Liver (tissue), 9 donors: ENCODE data around the gene MTX1. TPM values are rescaled to one million over a fixed set of nuclear protein-coding genes. Genes with fewer than 3 reads are reported as not detected.
A peak's percentile ranks its signal among the peaks of the same experiment; 100 is the strongest.

ENCODE experiments used
- DNase-seq: peaks from one replicate; pipeline ENCODE4 v3.0.0-alpha.2; 2017; ENCODE audit warnings: low spot score
- H3K27ac ChIP-seq, 2 donors: one replicate each; pipeline ENCODE4 v1.7.0; 2013; ENCODE audit warnings: inconsistent platforms in 2 of 2, low read length in 2 of 2, control low read depth in 1 of 2, low read depth in 1 of 2, mild to moderate bottlenecking in 1 of 2
- H3K27me3 ChIP-seq, 4 donors: one replicate each; pipeline versions ENCODE4 v1.6.1 to v1.7.0; 2013; ENCODE audit warnings: low read length in 3 of 4, inconsistent platforms in 1 of 4, mild to moderate bottlenecking in 1 of 4, moderate library complexity in 1 of 4; ENCODE audit not compliant: control insufficient read depth in 4 of 4, insufficient read depth in 4 of 4
- H3K36me3 ChIP-seq, 4 donors: one replicate each; pipeline versions ENCODE4 v1.6.1 to v1.7.0; 2013; ENCODE audit warnings: low read length in 3 of 4, mild to moderate bottlenecking in 3 of 4, low read depth in 1 of 4, moderate library complexity in 1 of 4; ENCODE audit not compliant: control insufficient read depth in 4 of 4, insufficient read depth in 3 of 4
- H3K4me1 ChIP-seq, 4 donors: one replicate each; pipeline versions ENCODE4 v1.6.1 to v1.7.0; 2013; ENCODE audit warnings: low read length in 3 of 4, mild to moderate bottlenecking in 3 of 4, moderate library complexity in 1 of 4; ENCODE audit not compliant: control insufficient read depth in 4 of 4, insufficient read depth in 4 of 4
- H3K4me3 ChIP-seq, 3 donors: one replicate each; pipeline versions ENCODE4 v1.6.1 to v1.7.0; 2013; ENCODE audit warnings: low read length in 3 of 3, control low read depth in 1 of 3, low read depth in 1 of 3, mild to moderate bottlenecking in 1 of 3
- H3K9ac ChIP-seq, 2 donors: one replicate each; pipeline ENCODE4 v1.7.0; 2013; ENCODE audit warnings: low read length in 2 of 2, mild to moderate bottlenecking in 2 of 2, moderate library complexity in 2 of 2, control low read depth in 1 of 2, low read depth in 1 of 2
- H3K9me3 ChIP-seq, 4 donors: one replicate each; pipeline versions ENCODE4 v1.6.1 to v1.7.0; 2013; ENCODE audit warnings: low read length in 3 of 4; ENCODE audit not compliant: control insufficient read depth in 4 of 4
- ATF3 ChIP-seq: IDR thresholded peaks from 2 replicates; pipeline ENCODE4 v1.6.1; 2016; ENCODE audit warnings: antibody characterized with exemption
- CTCF ChIP-seq: fragments of 150-350 bp; IDR thresholded peaks from 2 replicates; pipeline ENCODE4 v1.5.1; 2017; ENCODE audit warnings: improper control_type of control experiment, low read depth, low read length; ENCODE audit not compliant: missing input control
- EGR1 ChIP-seq, 2 donors: IDR thresholded peaks; 2 replicates each; pipeline ENCODE4 v1.6.1; 2016 to 2018; ENCODE audit warnings: antibody characterized with exemption in 2 of 2, low read depth in 2 of 2
- FOXA1 ChIP-seq: IDR thresholded peaks from 2 replicates; pipeline ENCODE4 v1.6.1; 2016; ENCODE audit warnings: antibody characterized with exemption
- FOXA2 ChIP-seq: IDR thresholded peaks from 2 replicates; pipeline ENCODE4 v1.6.1; 2016; ENCODE audit warnings: antibody characterized with exemption
- GABPA ChIP-seq, 2 donors: IDR thresholded peaks in 1 of 2; conservative IDR thresholded peaks in 1 of 2; 2 replicates each; pipeline ENCODE4 v1.6.1; 2016; ENCODE audit warnings: antibody characterized with exemption in 2 of 2, mild to moderate bottlenecking in 1 of 2, moderate library complexity in 1 of 2
- HNF4A ChIP-seq, 2 donors: conservative IDR thresholded peaks; 2 replicates each; pipeline ENCODE4 v1.6.1; 2016; ENCODE audit warnings: antibody characterized with exemption in 2 of 2, mild to moderate bottlenecking in 2 of 2
- HNF4G ChIP-seq: IDR thresholded peaks from 2 replicates; pipeline ENCODE4 v1.6.1; 2016; ENCODE audit warnings: antibody characterized with exemption
- JUND ChIP-seq, 2 donors: IDR thresholded peaks; 2 replicates each; pipeline ENCODE4 v1.6.1; 2016; ENCODE audit warnings: antibody characterized with exemption in 2 of 2
- MAX ChIP-seq: IDR thresholded peaks from 2 replicates; pipeline ENCODE4 v1.6.1; 2016; ENCODE audit warnings: antibody characterized with exemption
- NR2F2 ChIP-seq: IDR thresholded peaks from 2 replicates; pipeline ENCODE4 v1.6.1; 2016; ENCODE audit warnings: antibody characterized with exemption
- RAD21 ChIP-seq, 2 donors: IDR thresholded peaks; 2 replicates each; pipeline ENCODE4 v1.6.1; 2016; ENCODE audit warnings: antibody characterized with exemption in 2 of 2, mild to moderate bottlenecking in 2 of 2
- REST ChIP-seq: IDR thresholded peaks from 2 replicates; pipeline ENCODE4 v1.6.1; 2016; ENCODE audit warnings: antibody characterized with exemption, mild to moderate bottlenecking
- RXRA ChIP-seq, 2 donors: IDR thresholded peaks; 2 replicates each; pipeline ENCODE4 v1.6.1; 2017 to 2018; ENCODE audit warnings: antibody characterized with exemption in 2 of 2, mild to moderate bottlenecking in 1 of 2
- SP1 ChIP-seq: IDR thresholded peaks from 2 replicates; pipeline ENCODE4 v1.6.1; 2018; ENCODE audit warnings: antibody characterized with exemption, mild to moderate bottlenecking
- TAF1 ChIP-seq: conservative IDR thresholded peaks from 2 replicates; pipeline ENCODE4 v1.6.1; 2016; ENCODE audit warnings: antibody characterized with exemption, mild to moderate bottlenecking
- YY1 ChIP-seq: IDR thresholded peaks from 2 replicates; pipeline ENCODE4 v1.6.1; 2016; ENCODE audit warnings: antibody characterized with exemption, mild to moderate bottlenecking
- ZBTB33 ChIP-seq: IDR thresholded peaks from 2 replicates; pipeline ENCODE4 v1.6.1; 2016; ENCODE audit warnings: antibody characterized with exemption
- WGBS: extraction: QIAGEN DNeasy Blood & Tissue Kit; methylation state at CpG from one replicate; pipeline ENCODE4 v1.1.7; 2013; 5-methylcytosine and 5-hydroxymethylcytosine counted together
- polyA plus RNA-seq, 2 donors: library from polyadenylated mRNA; stranded (reverse) in 1 of 2; unstranded in 1 of 2; fragments of 200-250 nt in 1 of 2; fragments of >200 nt in 1 of 2; fragmentation: Nextera tagmentation in 1 of 2; extraction: Ambion mirVana in 1 of 2; gene quantifications; one replicate each; pipeline versions ENCODE4 v1.2.1 to v1.2.3, GENCODE V29; 2013 to 2015
- total RNA-seq, 2 donors: library from RNA; depleted of rRNA; stranded (reverse); fragments of >200 nt; gene quantifications; one replicate each; pipeline ENCODE4 v1.2.3, GENCODE V29; 2014
- donor health status: healthy.
- donor health status: healthy.
- donor health status: healthy.
- donor health status: healthy.
- donor health status: healthy.

MTX1 gene
- total and polyA plus RNA-seq, 4 donors, result 19.6 to 38.4 (median 28.5) TPM

- H3K9ac ChIP-seq, result no peak overlapping the region
- no peak for DNase-seq
- no peak overlapping the region for H3K4me3 ChIP-seq
- H3K27me3 ChIP-seq, result no peaks in the 10 kb centered on the region
- peaks cover 0 to 11% (median 5%) of the 10 kb centered on the region in 4 donors for H3K36me3 ChIP-seq
- H3K4me1 ChIP-seq, result peaks cover 0 to 11% (median 8%) of the 10 kb centered on the region in 4 donors
- 66% methylated on average over 27 of the region's 27 CpGs for WGBS
- H3K9me3 ChIP-seq, result no peaks in the 10 kb centered on the region
- H3K27ac ChIP-seq, result peak overlapping the region; percentile 45 to 56
- TF ChIP-seq RXRA (IDR thresholded peaks at IDR 0.05) (no peak), NR2F2 (peak; percentile 93), HNF4G (no peak)
These were observed 41.9 kb upstream of the MTX1 start for GRCh38 chr1:155166471-155167165.

GRCh38 chr1:155167166-155168104, 41.1 kb upstream of the MTX1 start:
- Histone ChIP-seq H3K4me3 (no peak overlapping the region), H3K27ac (peak overlapping the region; percentile 56 to 63)

More at GRCh38 chr1:155167166-155168104, 41.1 kb upstream of the MTX1 start:
- no peaks in the 10 kb centered on the region for H3K9me3 ChIP-seq
- H3K27me3 ChIP-seq, result no peaks in the 10 kb centered on the region
- H3K9ac ChIP-seq, result peak overlapping the region in 1 of 2 donors; percentile 58
- TF ChIP-seq MAX (no peak), FOXA2 (no peak), EGR1 (IDR thresholded peaks at IDR 0.05; ENCODE audit: low read depth in 2 of 2) (no peak), ZBTB33 (no peak), CTCF (peak; percentile 89), REST (no peak), RAD21 (IDR thresholded peaks at IDR 0.05) (peak; percentile 97 to 99), HNF4G (no peak), GABPA (IDR thresholded peaks at IDR 0.05 in 1 of 2, conservative IDR thresholded peaks at IDR 0.05 in 1 of 2) (no peak), TAF1 (no peak), RXRA (IDR thresholded peaks at IDR 0.05) (peak; percentile 39 to 55), ATF3 (no peak), NR2F2 (peak; percentile 19), YY1 (no peak), SP1 (no peak), JUND (IDR thresholded peaks at IDR 0.05) (no peak), HNF4A (conservative IDR thresholded peaks at IDR 0.05) (peak; percentile 11 to 46), FOXA1 (no peak)
- DNase-seq, result peak; percentile 89
- H3K36me3 ChIP-seq, result peaks cover 0 to 11% (median 5%) of the 10 kb centered on the region in 4 donors
- WGBS, result 10% methylated on average over 28 of the region's 28 CpGs
- peaks cover 0 to 16% (median 12%) of the 10 kb centered on the region in 4 donors for H3K4me1 ChIP-seq
